NCI-H1417 treated with DMSO at 0.1 percent for 48 hours (cell line): ENCODE data around the gene ARL15.

ENCODE experiments used
- DNase-seq: peaks from one replicate; lab custom pipeline; 2025; lab: John Stamatoyannopoulos, UW

Gene ARL15

DNA sequence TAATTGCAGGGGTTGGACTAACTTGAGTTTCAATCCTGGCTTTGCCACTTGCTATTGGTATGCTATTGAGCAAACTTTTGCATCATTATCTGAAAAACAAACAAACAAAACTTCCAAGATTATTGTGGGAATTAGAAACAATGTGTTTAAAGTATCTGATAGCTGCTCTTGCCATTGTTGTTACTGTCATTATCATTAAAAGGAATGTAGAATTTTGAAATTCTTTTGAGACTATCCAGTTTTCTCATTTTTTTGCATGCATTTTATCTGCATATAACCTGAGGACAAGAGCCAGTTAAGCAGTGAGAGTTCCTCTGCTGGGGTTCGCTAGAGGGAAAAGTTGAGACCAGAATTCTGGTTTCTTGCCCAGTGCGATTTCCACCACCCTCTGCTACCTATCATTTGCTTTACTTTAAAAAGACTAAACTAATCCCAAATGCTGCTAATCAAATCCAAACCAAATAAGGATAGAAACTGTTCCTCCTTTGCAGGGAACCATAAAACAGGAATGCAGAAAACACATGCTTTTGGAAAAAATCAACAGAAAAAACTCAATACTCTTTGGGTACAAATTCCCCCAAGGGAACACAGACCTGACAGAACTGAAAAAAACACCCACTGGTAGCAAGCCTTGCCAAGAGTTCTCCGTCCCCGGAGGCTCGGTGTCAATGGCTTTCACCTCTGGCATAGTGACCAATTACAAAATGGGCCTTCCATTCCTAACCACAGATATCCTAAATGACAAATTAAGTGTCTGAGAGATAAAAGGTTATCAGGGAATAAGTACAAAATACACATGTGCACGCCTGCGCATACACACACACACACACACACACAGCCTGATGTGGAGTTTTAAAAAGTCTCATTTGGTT, 373.7 kb downstream of the ARL15 start:
- DNase-seq, result no peak

DNA sequence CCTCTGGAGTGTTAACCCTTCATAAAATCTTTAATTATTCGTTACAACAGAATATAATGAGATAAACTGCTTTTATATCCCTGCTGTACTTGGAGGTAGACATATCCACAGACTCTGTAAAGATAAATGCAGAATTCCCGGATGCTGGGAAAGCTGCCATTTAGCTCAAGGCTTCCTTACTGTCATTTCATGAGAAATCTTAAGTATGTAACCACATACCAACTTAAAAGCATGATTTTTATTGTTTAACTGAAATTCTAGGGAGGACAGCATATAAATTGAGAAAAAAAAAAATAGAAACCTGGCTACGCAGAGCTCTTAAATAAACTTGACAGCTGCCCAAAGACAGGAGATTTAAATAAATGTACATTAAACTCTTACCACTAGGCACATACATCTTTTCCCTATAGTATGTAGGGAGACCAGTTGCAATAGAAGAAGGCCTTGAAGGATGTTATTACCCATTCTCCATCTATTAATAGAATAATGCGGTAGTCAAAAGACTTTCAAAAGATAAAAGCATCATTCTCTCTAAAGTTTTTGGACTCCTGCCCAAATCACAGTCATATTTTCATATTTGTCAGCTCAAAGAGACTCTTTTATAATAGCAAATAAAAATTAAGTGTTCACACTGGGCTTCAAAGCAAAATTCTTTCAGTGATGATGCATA, 376.1 kb downstream of the ARL15 start:
- no peak for DNase-seq

DNA sequence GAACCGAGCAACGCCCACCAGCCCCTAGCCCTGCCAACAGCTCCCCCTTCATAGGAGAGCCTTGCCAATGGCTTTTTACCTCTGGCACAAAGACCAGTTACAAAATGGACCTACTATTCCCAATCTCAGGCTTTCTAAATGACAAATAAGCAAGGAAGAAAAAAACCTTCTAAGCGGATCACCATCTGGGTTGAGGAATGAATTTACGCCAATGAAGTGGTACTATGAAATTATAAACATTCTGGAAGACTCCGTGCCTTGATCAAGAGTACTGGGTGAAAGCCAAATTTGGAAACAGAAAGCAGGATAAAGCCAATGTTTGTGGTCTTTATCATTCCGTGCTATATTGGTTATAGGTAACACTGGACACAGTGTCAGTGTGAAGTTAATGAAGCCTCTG, 378.0 kb downstream of the ARL15 start:
- DNase-seq, result no peak

DNA sequence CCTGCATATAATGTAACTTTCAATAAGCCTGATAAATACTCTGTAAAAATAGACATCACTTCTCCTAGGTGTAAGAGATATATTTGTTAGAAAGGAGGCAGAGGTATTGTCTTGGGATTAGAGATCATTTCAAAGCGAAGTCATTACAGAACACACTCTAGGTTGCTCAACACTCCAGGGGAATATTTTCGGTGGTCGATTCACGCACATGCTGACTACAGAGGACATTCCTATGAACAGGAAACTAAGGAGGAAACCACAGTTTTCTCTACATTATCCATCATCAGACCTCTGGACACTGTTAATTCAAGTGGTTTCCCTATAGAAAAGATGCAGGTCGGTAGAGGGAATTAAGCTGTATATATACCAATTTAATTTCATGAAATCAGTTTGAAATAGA, 379.9 kb downstream of the ARL15 start:
- no peak for DNase-seq

DNA sequence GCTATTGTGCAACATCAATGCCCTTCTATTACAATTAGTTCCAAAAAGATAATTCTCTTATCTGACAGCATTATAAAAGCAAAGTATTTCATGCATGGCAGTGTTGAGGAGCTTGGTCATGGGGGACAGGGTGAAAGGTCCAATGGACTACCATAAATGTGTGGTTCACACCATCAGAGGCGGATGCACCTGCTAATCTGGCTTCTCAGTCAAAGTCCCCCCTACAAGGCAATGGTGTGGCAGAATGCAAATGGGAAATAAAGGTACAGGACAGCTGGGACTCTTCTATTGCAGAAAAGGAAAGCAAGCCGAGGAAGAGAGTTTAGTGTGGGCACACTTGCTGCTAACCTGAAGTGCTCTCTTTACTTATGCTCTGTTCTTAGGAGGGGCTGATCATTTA, 380.8 kb downstream of the ARL15 start:
- no peak for DNase-seq

DNA sequence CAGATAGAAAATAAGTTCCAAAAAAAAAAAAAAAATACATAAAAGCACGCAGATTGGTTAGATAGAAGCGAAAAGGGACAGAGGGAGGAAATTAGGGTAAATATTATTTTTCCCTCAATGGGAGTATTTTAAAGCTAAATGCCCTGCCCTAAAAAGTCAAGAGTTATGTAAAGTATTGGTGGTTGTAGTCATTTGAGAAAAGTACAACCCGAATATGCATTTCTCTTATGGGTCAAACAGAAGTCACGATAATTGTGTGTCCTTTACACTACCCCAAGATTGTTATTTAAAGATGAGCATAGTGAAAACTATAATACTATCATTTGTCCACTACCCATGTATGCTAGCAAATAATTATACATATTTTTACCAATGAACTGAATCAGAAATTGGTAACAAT, 381.2 kb downstream of the ARL15 start:
- no peak for DNase-seq

DNA sequence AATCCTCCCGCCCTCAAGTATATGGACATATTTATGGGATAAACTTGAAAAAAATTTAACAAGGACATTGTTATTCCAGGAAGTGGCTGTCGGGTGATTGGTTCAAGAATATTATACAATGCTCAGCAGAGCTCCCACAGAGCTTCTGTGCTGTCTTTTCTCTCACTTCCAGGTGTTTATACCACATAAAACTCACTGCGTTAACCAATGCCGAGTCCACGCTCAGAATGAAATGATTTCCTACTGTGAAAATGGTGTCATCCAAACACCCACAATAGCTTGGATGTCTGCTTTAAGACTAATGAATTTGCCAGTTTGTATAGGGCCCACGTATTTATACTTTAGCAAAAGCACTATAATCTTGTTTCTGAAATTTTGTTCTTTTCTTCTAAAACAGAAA, 381.7 kb downstream of the ARL15 start:
- DNase-seq, result no peak

DNA sequence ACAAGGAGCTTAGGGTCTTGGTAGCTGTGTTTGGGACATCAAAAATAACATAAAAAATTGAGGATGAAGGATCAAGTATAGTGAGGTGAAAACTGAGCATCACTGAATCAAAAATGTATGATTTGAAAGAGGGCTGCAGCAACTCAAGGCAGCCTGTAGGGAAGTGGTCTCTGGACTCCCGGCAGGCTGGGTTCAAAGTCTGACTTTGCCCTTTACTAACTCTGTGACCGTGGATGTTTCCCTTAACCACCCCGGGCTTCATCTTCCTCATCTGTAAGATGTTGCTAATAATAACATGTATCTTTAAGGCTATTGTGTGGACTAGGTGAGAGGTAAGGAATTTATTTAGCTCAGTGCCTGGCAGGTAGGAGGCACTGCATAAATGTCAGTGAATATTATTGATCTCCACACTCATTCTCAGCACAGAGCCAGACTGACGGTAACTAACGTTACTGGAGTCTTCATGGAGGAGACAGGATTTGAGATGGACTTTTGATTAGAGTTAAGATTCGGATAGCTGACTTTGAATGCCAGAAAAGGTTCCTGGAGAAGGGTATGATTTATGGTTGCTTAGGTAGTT, 382.6 kb downstream of the ARL15 start:
- DNase-seq, result no peak

DNA sequence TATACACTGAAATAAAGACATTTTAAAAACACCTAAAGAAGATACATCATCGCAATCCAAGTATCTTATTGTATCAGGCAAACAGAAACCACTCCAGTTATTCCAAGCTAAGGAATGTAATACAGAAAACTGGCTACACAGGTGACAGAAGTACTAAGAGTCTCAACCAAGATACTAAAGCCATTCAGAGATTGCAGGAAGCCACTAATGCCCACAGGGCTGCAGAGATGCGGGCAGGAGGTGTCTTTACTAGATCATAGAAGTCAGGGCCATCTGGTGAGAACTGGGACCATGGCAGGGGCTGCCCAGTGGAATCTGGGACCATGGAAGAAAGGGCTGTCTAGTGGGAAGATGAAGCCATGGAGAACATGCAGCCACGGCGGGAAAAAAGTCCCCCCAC, 384.3 kb downstream of the ARL15 start:
- DNase-seq, result no peak

DNA sequence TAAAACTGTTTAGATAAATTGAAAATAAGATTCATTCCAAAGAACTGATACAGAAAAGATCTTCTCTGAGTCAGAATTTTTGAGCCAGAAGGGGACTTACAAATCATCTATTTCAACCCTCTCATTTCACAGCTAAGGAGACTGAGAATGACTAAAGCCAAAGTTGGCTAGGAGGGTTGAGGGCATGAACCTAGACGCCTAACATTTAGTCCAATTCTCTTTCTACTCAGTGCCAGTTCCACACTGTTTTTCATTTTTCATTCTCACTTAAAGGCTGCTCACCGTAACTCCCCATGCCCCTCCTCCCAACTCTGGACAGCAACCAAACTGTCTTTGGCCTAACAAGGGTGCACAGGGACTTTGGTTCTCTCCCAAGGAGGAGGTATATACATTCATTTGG, 386.0 kb downstream of the ARL15 start:
- DNase-seq, result no peak

DNA sequence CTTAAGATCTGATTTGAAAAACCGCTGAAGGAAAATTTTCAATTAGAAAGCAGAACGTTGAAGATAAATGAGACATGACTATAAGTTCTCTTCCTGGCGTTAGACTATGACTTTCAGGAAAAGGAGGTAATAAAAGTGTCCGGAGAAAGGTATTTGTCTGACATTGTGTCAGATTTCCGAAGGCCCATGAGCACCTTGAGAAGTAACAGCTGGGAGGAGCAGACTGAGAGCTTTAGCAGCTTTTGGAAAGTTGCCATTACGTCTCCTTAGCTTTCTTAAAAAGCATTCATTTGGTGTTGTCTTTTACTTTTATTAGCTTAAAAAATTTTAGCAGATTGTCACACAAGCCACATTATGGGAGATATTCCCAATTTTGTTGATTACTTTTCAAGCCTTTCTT, 386.4 kb downstream of the ARL15 start:
- DNase-seq, result no peak

DNA sequence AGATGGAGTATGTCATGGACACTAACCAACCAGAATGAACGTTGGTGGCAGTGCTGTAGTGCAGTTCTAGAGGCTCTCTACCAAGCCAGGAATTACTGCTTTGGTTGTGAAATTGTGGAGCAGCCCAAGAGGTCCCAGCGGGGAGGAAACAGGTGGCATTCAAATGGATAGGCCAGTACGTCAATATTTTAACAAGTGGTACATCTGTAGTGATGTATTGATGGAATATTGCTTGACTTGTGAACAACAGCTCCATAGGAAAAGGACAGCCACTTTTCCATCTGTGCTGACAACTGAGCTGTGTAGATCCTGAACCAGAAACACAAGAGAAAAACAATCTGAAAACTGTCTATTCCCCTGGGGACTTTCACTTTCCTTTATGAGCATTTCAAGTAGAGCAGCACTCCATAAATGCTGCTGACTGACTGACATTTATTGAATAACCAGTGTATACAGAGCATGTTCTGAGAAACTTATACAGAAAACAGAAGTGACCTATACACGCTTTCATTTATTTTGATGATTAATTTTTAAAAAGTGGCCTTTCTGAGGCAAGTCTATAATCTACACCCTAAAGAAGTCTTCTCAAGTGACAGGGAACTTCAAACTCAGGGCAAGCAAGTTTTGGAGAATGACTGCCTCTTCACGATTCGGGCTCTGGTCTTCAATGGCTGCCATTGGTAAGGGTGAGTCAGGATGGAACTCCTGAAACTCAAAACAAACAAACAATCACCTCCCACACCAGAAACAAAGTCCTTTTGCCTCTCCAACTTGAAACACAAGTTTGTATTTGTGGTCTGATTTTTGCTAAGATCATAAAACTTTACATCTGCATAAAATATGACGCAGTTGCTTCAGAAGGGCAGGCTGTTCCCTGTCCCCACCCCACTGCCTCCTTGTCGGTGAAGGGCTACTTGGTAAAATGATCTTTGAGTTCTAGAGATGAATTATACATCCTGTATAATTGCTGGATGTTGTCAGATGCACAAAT, 387.6 kb downstream of the ARL15 start:
- no peak for DNase-seq

DNA sequence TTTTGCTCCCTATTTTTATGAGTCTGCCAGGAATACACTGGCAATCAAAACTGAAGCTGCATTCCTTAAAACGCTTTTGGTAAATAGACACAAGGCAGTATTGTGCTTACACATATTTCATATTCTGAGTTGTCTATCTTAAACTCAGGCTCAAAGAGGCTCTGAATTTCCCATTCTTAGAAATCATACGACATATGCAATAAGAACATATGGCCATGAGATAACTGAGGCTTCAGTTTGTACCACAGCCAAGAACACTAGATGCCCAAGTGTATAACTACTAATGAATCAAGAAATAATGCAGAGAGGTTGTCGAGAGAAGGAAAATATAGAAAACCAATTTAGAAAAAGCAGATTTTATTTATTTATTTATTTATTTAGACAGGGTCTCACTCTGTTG, 392.5 kb downstream of the ARL15 start:
- DNase-seq, result no peak

DNA sequence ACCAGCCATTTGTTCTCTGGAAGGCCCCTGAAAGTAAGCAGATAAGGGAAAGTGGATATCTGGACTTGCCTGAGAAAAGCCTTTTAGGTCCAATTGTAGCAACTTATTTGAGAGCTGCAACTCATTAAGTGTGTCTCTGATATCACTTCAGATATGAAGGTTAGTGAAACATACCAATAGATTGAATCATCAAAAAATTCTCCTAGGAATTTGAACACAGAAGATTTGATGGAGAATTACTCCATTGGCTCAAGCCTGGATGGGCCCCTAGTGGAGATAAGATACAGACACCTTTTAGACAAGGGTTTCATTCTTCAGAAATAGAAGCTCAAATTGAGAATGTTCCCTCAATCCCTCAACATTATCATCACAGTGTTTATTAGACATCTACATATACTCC, 393.3 kb downstream of the ARL15 start:
- DNase-seq, result no peak

DNA sequence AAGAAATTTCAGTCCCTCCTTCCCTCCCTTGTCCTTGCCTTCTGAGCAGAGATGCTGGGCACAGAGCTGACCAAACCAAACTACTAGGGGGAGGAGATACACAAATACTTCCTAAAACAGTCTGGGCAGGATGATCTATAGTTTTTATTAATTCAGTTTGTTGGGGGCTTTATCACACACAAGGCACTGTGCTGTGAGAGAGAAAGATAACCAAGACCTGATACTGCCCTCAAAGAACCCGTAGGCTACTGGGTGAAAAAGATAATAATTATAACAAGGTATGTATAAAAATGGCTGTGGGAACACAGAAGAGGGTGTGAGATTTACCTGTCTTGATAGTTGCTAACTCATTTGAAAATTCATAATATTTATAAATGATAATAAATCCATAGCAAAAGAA, 395.3 kb downstream of the ARL15 start:
- no peak for DNase-seq

DNA sequence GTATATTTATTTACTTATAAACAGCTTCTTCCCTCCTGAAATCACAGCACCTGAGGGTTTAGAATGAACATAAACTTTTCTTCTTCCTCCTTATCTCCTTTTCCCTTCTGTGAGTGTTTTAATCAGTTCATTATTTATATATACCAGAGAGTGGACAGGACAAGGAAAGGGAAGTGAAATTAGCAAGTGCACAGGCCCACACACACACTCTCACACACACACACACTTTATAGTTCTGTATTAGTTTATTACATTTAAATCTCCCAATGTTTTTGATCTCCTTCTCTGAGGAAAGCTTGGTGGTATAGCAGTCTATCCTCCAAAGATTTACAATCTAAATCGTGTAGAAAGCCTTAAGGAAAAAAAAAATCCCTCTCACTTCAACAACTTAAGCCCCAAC, 396.4 kb downstream of the ARL15 start:
- no peak for DNase-seq

DNA sequence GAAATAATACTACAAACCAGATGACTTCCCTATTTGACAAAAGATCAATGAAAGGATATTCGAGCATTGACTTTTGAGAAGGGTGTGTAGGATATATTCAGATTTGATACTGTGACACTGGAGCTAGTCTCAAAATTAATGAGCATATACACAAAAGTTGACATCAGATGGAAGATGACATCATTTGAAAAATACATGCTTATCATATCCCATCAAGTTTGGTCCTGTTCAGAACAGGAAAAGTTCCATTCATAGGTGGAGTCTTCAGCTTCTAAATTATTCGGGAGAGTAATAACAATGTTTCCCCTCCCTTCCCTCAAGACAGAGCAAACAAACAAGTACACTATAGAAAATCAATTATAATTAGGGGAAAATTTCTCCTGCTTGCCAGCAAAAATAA, 401.6 kb downstream of the ARL15 start:
- no peak for DNase-seq

DNA sequence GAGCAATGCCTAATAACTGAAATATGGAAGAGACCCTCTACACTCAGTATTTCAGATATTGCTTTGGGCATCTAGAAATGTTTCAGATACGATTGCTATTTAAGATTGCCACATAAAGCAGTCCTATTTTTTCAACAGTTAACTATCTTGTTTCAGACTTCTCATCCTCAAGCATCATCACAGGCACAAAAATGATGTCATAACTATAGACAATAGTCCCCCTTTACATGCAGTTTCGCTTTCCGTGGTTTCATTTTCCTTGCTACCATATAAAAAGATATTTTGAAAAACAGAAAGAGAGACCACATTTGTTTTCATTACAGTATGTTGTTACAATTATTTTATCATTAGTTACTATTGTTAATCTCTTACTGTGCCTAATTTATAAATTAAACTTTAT, 402.5 kb downstream of the ARL15 start:
- no peak for DNase-seq

DNA sequence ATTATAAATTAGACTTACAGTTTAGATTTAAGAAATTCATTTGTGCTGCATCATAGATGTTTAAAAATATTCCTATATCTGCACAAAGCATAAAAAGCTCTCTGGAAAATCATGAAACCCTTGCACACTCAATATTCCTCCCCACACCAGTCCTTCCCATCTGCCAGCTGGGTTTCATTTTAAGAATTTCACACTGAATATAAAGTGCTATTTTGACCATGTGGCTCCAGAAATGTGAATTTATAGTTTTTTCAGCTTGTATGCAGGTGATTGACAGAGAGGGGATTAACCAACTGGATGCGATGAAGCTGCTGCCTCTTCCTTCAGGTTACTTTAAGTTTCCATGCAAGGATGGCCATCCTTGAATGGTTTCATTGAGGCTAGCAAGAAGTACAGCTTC, 403.6 kb downstream of the ARL15 start:
- no peak for DNase-seq

DNA sequence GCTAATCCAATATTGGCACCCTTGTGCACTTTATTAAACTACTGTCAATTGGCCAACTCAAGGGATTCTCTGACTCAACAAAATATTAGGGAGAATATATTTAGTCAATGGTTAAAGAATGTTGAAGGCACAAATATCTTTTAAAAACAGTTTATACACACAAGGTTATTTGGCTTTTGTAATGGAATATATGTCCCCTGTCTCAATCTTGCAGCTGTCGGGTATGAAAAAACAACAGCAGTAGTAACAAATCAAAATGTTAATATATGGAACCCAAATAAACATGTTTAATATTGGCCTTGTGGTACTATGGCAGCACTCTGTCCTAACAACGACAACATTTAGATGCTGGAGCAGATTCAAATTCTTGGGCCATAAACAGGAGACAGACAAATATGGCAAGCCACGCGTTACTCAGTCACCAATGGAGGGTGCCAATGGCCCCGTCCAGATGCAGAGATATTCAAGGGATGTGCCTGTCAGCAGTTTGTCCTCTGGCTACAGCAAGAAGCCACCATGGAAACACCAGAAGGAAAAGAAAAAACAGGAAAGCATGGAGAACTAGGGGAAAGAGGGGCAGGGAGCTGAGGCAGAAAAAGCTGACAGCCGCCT, 408.0 kb downstream of the ARL15 start:
- no peak for DNase-seq

DNA sequence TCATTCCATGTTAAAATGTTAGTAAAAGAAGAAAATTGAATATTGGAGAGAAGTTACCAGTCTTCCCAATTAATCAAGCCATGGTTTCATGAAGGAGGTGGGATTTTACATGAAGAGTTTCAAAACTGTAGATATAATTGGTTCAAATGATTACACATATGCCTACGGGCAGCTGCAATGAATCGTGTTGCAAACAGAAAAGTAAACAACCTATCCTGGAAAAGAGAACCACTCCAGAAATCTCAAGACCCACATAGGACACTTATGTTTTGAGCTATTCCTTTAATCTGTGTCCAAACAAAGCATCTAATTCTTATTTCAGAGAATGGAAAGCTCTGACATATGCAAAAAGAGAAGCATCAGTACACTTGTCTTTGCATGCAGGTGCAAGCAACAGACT, 409.7 kb downstream of the ARL15 start:
- DNase-seq, result no peak
